Upper lobe of right lung (tissue), 1 donor: ENCODE data around the gene TEX54. TPM values are rescaled to one million over a fixed set of nuclear protein-coding genes. Genes with fewer than 3 reads are reported as not detected.
"Not testable (repeated sequence)": the region's sequence is repeated elsewhere in the genome, so short reads cannot be mapped to it uniquely, and the experiment has no call there.

Source experiments
- ATAC-seq: fragments of 200-7000 bp; cut with Tn5 transposase; one replicate; pipeline ENCODE4 v1.9.1; 2020; ENCODE audit warnings: mild to moderate bottlenecking, moderate library complexity
- DNase-seq: peaks from one replicate; pipeline ENCODE4 v3.0.0-alpha.2; 2020
- H3K27ac ChIP-seq: fragments of 200-600 bp; one replicate; pipeline ENCODE4 v1.8.0; 2022
- H3K27me3 ChIP-seq: fragments of 200-600 bp; one replicate; pipeline ENCODE4 v1.8.0; 2022; ENCODE audit warnings: mild to moderate bottlenecking
- H3K36me3 ChIP-seq: fragments of 200-600 bp; one replicate; pipeline ENCODE4 v1.8.0; 2022
- H3K4me1 ChIP-seq: fragments of 200-600 bp; one replicate; pipeline ENCODE4 v1.8.0; 2022
- H3K4me3 ChIP-seq: fragments of 200-600 bp; one replicate; pipeline ENCODE4 v1.8.0; 2022; ENCODE audit warnings: mild to moderate bottlenecking
- H3K9me3 ChIP-seq: fragments of 200-600 bp; one replicate; pipeline ENCODE4 v1.8.0; 2022
- CTCF ChIP-seq: fragments of 200-600 bp; IDR thresholded peaks from one replicate; pipeline ENCODE4 v1.8.0; 2022; ENCODE audit warnings: antibody characterized with exemption
- intact Hi-C: fragments of 100-400 bp; cut with DNase I; formaldehyde crosslinking; loops from one replicate; pipeline ENCODE4 v1.11.0; 2022
- total RNA-seq: library from RNA; stranded (reverse); fragmentation: NEBNext Ultra II Directional; extraction: Animal tissue kit (Norgen Biotek cat#: 25700); gene quantifications from one replicate; pipeline ENCODE4 v1.2.1, GENCODE V29; 2021
- donor health status: DM: no; HTN: yes; CAD: no; lungs with severe emphysema.

The TEX54 gene
- total RNA-seq, 1 donor from 2014 or later, result not detected

DNA sequence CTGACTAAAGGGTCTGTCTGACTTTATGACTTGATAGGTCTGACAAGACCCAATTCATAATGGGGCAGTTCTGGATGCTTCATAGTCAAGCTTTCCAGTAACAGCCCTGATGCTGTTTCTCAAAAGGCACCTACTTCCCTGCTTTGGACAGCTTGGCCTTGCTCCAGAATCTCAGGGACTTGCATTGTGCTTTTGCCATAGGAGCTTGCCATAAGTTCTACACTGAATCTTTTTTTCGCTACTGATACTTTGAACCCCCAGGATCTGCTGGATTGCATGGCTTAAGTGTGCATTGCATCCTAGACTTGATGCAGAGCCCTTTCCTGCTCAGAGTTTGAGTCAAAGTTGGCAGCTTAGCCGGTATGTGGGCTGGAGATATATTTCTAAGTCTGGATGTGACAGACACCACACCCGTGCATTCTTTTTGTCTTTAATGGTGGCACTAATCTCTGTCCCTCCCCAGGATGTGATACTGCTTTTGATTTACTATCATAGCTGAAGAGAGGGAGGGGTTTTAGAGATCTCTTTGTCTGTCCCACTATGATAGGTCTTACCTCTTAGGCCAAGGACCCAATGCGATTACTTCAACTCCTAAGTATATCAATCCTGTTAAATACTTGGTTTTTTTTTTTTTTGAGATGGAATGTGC, 31.2 kb upstream of the TEX54 start:
- intact Hi-C loops, result no loop called here
- Histone ChIP-seq H3K4me3 (no peak overlapping the region), H3K36me3 (no peaks in the 10 kb centered on the region), H3K27ac (no peak overlapping the region), H3K27me3 (no peaks in the 10 kb centered on the region), H3K9me3 (no peaks in the 10 kb centered on the region), H3K4me1 (no peaks in the 10 kb centered on the region)
- no peak for TF ChIP-seq CTCF
- ATAC-seq, result no peak
- DNase-seq, result no peak

- H3K27ac ChIP-seq, intact Hi-C loops: not testable (repeated sequence)
These were observed 29.0 kb upstream of the TEX54 start for GRCh38 chr11:62861564-62862192.

DNA sequence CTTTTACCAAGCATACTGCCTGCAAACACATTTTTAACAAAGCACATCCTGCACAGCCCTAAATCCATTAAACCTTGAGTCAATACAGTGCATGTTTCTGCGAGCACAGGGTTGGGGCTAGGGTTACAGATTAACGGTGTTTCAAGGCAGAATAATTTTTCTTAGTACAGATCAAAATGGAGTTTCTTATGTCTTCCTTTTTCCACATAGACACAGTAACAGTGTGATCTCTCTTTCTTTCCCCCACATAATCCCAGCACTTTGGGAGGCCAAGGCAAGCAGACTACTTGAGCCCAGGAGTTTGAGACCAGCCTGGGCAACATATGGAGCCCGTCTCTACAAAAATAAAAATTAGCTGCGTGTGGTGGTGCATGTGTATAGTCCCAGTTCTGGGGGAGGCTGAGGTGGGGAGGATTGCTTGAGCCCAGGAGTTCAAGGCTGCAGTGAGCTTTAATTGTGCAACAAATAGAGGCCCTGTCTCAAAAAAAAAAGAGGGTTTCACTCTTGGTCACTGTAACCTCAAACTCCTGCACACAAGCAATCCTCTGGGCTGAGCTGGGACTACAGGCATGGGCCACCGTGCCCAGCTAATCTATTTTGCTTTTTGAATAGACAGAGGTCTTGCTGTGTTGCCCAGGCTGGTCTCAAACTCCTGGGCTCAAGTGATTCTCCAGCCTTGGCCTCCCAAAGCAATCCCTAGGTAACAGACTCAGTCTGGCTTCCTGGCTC, 28.4 kb upstream of the TEX54 start:
- DNase-seq (no peak), ATAC-seq (no peak)
- H3K4me1 ChIP-seq, result peaks cover 6% of the 10 kb centered on the region
- no peaks in the 10 kb centered on the region for H3K9me3 ChIP-seq
- H3K4me3 ChIP-seq, result no peak overlapping the region
- H3K27me3 ChIP-seq, result no peaks in the 10 kb centered on the region
- no peak overlapping the region for H3K27ac ChIP-seq
- no peaks in the 10 kb centered on the region for H3K36me3 ChIP-seq
- TF ChIP-seq CTCF, result no peak
- intact Hi-C loops, result no loop called here

More at GRCh38 chr11:62861564-62862192, 29.0 kb upstream of the TEX54 start:
- not testable (repeated sequence) for DNase-seq, ATAC-seq, H3K27me3 ChIP-seq, H3K4me1 ChIP-seq, H3K4me3 ChIP-seq, H3K9me3 ChIP-seq, H3K36me3 ChIP-seq

GRCh38 chr11:62859281-62859703, 26.7 kb upstream of the TEX54 start:
- peaks cover 15% of the 10 kb centered on the region for H3K4me1 ChIP-seq
- DNase-seq, H3K4me3 ChIP-seq, ATAC-seq, H3K9me3 ChIP-seq, H3K36me3 ChIP-seq, H3K27me3 ChIP-seq, H3K27ac ChIP-seq: not testable (repeated sequence)
- intact Hi-C loops, result loop anchor here (10.0 kb wide), 1 partner anchor 64 kb away; the partner anchor contains the start of gene TMEM223

DNA sequence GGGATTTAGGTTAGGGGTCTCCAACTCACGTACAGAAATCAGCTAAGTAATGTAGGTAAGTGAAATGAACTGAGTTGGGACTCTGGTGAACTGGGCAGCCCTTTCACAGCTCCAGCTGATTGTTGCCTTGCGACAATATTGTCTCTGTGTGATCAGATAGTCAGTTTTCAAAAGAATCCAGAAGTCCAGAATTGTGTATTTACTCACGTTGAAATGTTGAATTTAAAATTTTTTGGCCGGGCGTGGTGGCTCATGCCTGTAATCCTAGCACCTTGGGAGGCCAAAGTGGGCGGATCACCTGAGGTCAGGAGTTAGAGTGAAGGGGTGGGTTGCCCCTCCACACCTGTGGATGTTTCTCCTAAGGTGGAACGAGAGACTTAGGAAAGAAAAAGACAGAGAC, 25.6 kb upstream of the TEX54 start:
- peaks cover 17% of the 10 kb centered on the region for H3K36me3 ChIP-seq
- intact Hi-C loops, result loop anchor here (10.0 kb wide), 1 partner anchor 63 kb away; the partner anchor contains the start of gene TMEM223
- H3K4me3 ChIP-seq, result no peak overlapping the region
- TF ChIP-seq CTCF, result no peak
- H3K27me3 ChIP-seq, result no peaks in the 10 kb centered on the region
- no peak for ATAC-seq
- no peak for DNase-seq
- no peak overlapping the region for H3K27ac ChIP-seq
- no peaks in the 10 kb centered on the region for H3K9me3 ChIP-seq
- H3K4me1 ChIP-seq, result peaks cover 26% of the 10 kb centered on the region

- H3K4me1 ChIP-seq, result peaks cover 27% of the 10 kb centered on the region
- intact Hi-C loops, result loop anchor here (10.0 kb wide), 1 partner anchor 63 kb away; the partner anchor contains the start of gene TMEM223
- H3K9me3 ChIP-seq, result no peaks in the 10 kb centered on the region
- no peak overlapping the region for H3K27ac ChIP-seq
- peaks cover 24% of the 10 kb centered on the region for H3K36me3 ChIP-seq
- no peak for ATAC-seq
- no peak for TF ChIP-seq CTCF
- no peak for DNase-seq
- H3K27me3 ChIP-seq, result no peaks in the 10 kb centered on the region
- no peak overlapping the region for H3K4me3 ChIP-seq
These were observed 24.9 kb upstream of the TEX54 start for GRCh38 chr11:62857541-62857982.
